Daoy (cell line): ENCODE measurements around the gene RAB11B. TPM values are rescaled to one million over a fixed set of nuclear protein-coding genes. Genes with fewer than 3 reads are reported as not detected.
A peak's percentile ranks its signal among the peaks of the same experiment; 100 is the strongest.
"Not testable (repeated sequence)": the region's sequence is repeated elsewhere in the genome, so short reads cannot be mapped to it uniquely, and the experiment has no call there.

Experiments used
- DNase-seq: peaks from one replicate; pipeline ENCODE4 v3.0.0-alpha.2; 2015; ENCODE audit warnings: low read depth
- total RNA-seq: library from RNA; depleted of rRNA; stranded (reverse); fragments of >200 nt; shearing (Covaris generic); gene quantifications from 2 replicates; pipeline ENCODE4 v1.2.3, GENCODE V29; 2014

The RAB11B gene
- total RNA-seq, 1 experiment from 2014 or later, result 9.0 TPM

GRCh38 chr19:8370176-8371010 lies 19.8 kb upstream of the RAB11B start:
- DNase-seq, result no peak

DNA sequence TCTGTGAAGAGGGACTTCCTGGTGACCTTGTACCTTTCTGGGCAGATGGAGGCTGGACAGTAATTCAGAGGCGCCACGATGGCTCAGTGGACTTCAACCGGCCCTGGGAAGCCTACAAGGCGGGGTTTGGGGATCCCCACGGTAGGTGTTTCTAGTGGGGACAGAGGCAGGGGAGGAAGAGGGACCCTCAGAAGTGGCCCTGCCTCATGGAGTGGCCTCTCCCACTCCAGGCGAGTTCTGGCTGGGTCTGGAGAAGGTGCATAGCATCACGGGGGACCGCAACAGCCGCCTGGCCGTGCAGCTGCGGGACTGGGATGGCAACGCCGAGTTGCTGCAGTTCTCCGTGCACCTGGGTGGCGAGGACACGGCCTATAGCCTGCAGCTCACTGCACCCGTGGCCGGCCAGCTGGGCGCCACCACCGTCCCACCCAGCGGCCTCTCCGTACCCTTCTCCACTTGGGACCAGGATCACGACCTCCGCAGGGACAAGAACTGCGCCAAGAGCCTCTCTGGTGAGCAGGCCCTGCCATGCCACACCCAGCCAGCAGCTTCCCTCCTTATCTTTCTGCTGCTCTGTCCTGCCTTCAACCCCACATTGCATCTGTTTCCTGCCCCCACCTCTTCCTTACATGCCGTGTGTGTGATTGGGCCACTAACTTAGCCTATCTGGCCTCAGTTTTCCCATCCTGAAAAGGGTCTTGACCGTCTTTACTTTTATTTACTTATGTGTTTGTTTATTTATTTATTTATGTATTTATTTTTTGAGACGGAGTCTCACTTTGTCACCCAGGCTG lies 19.0 kb upstream of the RAB11B start:
- no peak for DNase-seq

- no peak for DNase-seq
Observed at GRCh38 chr19:8373867-8374813, 16.0 kb upstream of the RAB11B start.

DNA sequence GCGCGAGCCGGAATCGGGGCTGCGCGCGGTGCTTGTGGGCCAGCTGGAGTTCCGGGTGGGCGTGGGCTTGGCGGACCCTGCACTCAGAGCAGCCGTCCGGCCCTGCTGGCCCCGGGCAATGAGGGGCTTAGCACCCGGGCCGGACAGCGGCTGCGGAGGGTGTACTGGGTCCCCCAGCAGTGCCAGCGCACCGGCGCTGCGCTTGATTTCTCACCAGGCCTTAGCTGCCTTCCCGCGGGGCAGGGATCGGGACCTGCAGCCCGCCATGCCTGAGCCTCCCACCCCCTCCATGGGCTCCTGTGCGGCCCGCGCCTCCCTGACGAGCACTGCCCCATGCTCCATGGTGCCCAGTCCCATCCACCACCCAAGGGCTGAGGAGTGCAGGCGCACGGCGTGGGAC lies 14.4 kb upstream of the RAB11B start:
- not testable (repeated sequence) for DNase-seq

GRCh38 chr19:8376373-8376974 lies 13.7 kb upstream of the RAB11B start:
- DNase-seq, result not testable (repeated sequence)

DNA sequence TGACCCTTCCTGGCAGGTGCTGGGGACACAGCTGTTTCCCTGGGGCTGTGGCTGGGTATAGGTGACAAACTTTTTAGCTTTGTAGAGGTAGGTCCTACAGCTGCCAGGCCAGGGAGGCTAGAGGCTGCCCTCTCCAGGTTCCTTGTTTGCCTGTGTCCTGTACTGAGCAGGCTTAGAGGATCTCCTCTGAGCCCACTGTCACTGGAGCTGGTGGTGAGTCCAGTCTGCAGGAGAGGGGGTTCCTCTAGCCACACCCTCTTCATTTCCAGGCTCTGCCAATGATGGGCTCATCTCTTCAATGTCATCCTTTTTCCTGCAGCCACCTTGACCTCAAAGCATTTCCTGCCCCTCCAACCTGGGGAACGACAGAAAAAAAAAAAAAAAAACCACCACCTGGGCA lies 12.6 kb upstream of the RAB11B start:
- no peak for DNase-seq

DNA sequence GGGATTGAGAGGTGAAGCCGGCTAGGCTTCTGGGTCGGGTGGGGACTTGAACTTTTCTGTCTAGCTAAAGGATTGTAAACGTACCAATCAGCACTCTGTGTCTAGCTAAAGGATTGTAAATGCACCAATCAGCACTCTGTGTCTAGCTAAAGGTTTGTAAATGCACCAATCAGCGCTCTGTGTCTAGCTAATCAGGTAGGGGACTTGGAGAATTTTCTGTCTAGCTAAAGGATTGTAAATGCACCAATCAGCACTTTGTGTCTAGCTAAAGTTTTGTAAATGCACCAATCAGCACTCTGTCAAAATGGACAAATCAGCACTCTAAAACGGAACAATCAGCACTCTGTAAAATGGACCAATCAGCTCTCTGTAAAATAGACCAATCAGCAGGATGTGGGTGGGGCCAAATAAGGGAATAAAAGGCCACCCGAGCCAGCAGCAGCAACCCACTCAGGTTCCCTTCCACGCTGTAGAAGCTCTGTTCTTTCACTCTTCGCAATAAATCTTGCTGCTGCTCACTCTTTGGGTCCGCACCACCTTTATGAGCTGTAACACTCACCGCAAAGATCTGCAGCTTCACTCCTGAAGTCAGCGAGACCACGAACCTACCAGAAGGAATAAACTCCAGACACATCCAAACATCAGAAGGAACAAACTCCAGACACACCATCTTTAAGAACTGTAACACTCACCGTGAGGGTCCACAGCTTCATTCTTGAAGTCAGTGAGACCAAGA lies 10.8 kb upstream of the RAB11B start:
- not testable (repeated sequence) for DNase-seq

- not testable (repeated sequence) for DNase-seq
Observed at GRCh38 chr19:8384569-8384968, 5.6 kb upstream of the RAB11B start.

DNA sequence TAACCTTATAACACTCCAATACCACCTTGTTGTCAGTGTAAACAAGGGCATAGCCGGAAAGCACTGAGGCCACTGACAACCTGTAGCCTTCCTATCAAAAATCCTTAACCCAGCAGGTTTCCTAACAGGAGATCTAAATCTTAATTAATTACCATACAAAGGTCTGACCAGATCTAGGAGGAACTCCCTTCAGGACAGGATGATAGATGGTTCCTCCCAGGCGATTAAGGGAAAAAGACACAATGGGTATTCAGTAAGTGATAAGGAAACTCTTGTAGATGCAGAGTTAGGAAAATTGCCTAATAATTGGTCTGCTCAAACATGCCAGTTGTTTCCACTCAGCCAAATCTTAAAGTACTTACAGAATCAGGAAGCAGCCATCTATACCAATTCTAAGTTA lies 5.1 kb upstream of the RAB11B start:
- DNase-seq, result not testable (repeated sequence)

DNA sequence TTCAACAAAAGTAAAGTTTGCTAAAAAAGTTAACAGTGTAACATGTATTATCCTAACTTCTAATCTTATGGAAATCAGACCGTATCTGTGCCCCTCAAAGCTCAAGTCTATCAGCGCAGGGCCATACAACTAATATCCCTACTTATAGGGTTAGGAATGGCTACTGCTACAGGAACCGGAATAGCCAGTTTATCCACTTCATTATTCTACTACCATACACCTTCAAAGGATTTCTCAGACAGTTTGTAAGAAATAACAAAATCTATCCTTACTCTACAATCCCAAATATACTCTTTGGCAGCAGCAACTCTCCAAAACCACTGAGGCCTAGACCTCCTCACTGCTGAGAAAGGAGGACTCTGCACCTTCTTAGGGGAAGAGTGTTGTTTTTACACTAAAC lies 4.6 kb upstream of the RAB11B start:
- DNase-seq, result not testable (repeated sequence)

GRCh38 chr19:8386419-8386818 lies 3.7 kb upstream of the RAB11B start:
- not testable (repeated sequence) for DNase-seq

DNA sequence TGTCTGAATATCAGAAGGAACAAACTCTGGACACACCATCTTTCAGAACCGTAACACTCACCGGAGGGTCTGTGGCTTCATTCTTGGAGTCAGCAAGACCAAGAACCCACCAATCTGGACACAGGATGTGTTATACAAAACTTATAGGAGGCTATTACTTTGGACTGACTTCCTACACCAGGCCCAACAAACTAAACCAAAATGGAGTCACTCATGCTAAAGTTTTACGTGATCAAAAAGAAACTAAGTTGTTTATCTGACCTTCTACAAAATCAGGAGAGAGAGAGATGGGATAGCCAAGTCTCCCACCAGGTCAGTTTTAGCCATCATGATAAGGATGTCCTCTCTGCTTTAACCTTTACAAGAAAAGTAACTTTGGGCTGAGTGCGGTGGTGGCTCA lies 3.2 kb upstream of the RAB11B start:
- no peak for DNase-seq

- no peak for DNase-seq
Observed at GRCh38 chr19:8387688-8388611, 2.2 kb upstream of the RAB11B start.

- no peak for DNase-seq
Observed at GRCh38 chr19:8388612-8388958, 1.6 kb upstream of the RAB11B start.

GRCh38 chr19:8390617-8390981 lies 439 bp downstream of the RAB11B start:
- peak; percentile 94 for DNase-seq

- no peak for DNase-seq
Observed at GRCh38 chr19:8391198-8392016, 1.2 kb downstream of the RAB11B start.

DNA sequence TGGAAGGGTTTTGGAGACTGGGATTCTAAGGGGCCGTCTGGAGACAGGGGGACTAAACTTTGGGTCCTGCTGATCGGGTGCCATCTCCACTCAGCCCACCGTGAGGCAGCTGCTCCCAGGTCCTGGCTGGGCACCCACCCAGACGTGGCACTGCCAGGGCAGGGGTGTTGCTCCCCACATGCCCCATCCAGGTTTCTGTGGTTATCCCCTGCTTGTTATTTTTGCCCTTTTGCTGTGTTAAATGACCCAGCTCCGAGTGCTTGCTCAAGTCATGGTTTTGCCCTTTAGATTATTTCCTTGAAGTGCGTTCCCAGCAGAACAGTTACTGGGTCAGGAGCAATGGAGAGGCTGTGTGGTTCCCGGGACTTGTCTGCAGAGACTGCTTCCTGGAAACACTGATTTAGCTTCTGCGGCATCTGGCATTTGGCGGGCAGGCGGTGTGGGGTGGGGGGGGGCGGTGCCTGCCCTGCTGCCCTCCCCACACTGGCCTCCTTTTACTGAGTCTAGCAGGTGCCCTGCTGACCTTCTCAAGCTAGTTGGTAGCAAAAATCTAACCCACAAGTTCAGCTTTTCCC lies 1.9 kb downstream of the RAB11B start:
- no peak for DNase-seq

GRCh38 chr19:8393192-8393870 lies 3.2 kb downstream of the RAB11B start:
- no peak for DNase-seq
